SK-N-SH (cell line): Measurements from ENCODE around the gene ASPSCR1. TPM values are rescaled to one million over a fixed set of nuclear protein-coding genes. Genes with fewer than 3 reads are reported as not detected.

Source experiments
- CTCF ChIA-PET: fragments of 300-600, 350-600 bp; formaldehyde crosslinking; extraction: SDS; loops from one replicate; lab custom pipeline; 2021; lab: Yijun Ruan, JAX
- POLR2A ChIA-PET: fragments of 350-600 bp; sonication (Branson Sonifier 250); formaldehyde crosslinking; extraction: SDS; loops from one replicate; lab custom pipeline; 2020; ENCODE audit warnings: antibody characterized with exemption, inconsistent platforms; lab: Yijun Ruan, JAX
- DNase-seq: peaks from one replicate; pipeline ENCODE4 v3.0.0; 2012
- H2AFZ ChIP-seq: fragments of 200-600 bp; sonication (generic); 2 replicates; pipeline ENCODE4 v1.8.1; 2016; ENCODE audit warnings: antibody characterized with exemption, mild to moderate bottlenecking, low read depth
- H3F3A ChIP-seq: fragments of 200-600 bp; sonication (generic); replicated peaks from 2 replicates; pipeline ENCODE3; 2016; ENCODE audit warnings: antibody characterized with exemption, mild to moderate bottlenecking; ENCODE audit not compliant: insufficient read depth
- H3K27ac ChIP-seq, 2 experiments: fragments of 200-500 bp in 1 of 2; fragments of 200-600 bp in 1 of 2; sonication (Bioruptor generic) in 1 of 2; sonication (generic), shearing (Covaris generic) in 1 of 2; 2 replicates each; pipeline versions ENCODE4 v1.5.1 to v1.6.1; 2014 to 2016; ENCODE audit warnings: low read depth in 2 of 2, inconsistent platforms in 1 of 2, low read length in 1 of 2, mild to moderate bottlenecking in 1 of 2, mixed read lengths in 1 of 2
- H3K27me3 ChIP-seq: fragments of 200-600 bp; sonication (generic), shearing (Covaris generic); 2 replicates; pipeline ENCODE4 v1.6.1; 2016; ENCODE audit warnings: mixed run types; ENCODE audit not compliant: insufficient read depth
- H3K36me3 ChIP-seq, 2 experiments: fragments of 200-500 bp in 1 of 2; fragments of 200-600 bp in 1 of 2; sonication (Bioruptor generic) in 1 of 2; sonication (generic) in 1 of 2; replicated peaks in 1 of 2; 2 replicates each; pipeline versions ENCODE3 to v1.5.1; 2014 to 2016; ENCODE audit warnings: low read length in 1 of 2, mild to moderate bottlenecking in 1 of 2; ENCODE audit not compliant: insufficient read depth in 2 of 2, control insufficient read depth in 1 of 2
- H3K4me1 ChIP-seq, 2 experiments: fragments of 200-500 bp in 1 of 2; fragments of 200-600 bp in 1 of 2; sonication (Bioruptor generic) in 1 of 2; sonication (generic), shearing (Covaris generic) in 1 of 2; 2 replicates each; pipeline versions ENCODE4 v1.5.1 to v1.6.1; 2014 to 2016; ENCODE audit warnings: low read depth in 1 of 2, low read length in 1 of 2, mixed run types in 1 of 2; ENCODE audit not compliant: insufficient read depth in 2 of 2, control insufficient read depth in 1 of 2
- H3K4me2 ChIP-seq: fragments of 200-600 bp; sonication (generic), shearing (Covaris generic); 2 replicates; pipeline ENCODE4 v1.6.1; 2017; ENCODE audit warnings: mixed run types
- H3K4me3 ChIP-seq, 2 experiments: fragments of 200-500 bp in 1 of 2; fragments of 200-600 bp in 1 of 2; sonication (Bioruptor generic) in 1 of 2; sonication (generic), shearing (Covaris generic) in 1 of 2; 2 replicates each; pipeline versions ENCODE4 v1.5.1 to v1.8.1; 2014 to 2016; ENCODE audit warnings: low read depth in 2 of 2, inconsistent platforms in 1 of 2, low read length in 1 of 2, mild to moderate bottlenecking in 1 of 2, mixed read lengths in 1 of 2, moderate library complexity in 1 of 2
- H3K79me2 ChIP-seq: fragments of 200-600 bp; sonication (generic); 2 replicates; pipeline ENCODE4 v1.8.1; 2017; ENCODE audit warnings: mild to moderate bottlenecking; ENCODE audit not compliant: insufficient read depth
- H3K9ac ChIP-seq: fragments of 200-600 bp; sonication (generic); 2 replicates; pipeline ENCODE4 v1.6.1; 2017; ENCODE audit warnings: mixed run types
- H3K9me2 ChIP-seq: fragments of 200-600 bp; sonication (generic); 2 replicates; pipeline ENCODE4 v1.6.1; 2017; ENCODE audit warnings: mixed run types
- H3K9me3 ChIP-seq: fragments of 200-600 bp; sonication (generic); 2 replicates; pipeline ENCODE4 v1.6.1; 2017; ENCODE audit warnings: mixed run types, mild to moderate bottlenecking, moderate library complexity
- H4K20me1 ChIP-seq: fragments of 200-600 bp; sonication (generic); 2 replicates; pipeline ENCODE4 v1.6.1; 2017; ENCODE audit warnings: mild to moderate bottlenecking, mixed run types; ENCODE audit not compliant: insufficient read depth
- CHD2 ChIP-seq: fragments of 150-350 bp; IDR thresholded peaks from 2 replicates; pipeline ENCODE4 v1.6.1; 2018; ENCODE audit warnings: low read length; ENCODE audit not compliant: partially characterized antibody
- EZH2phosphoT487 ChIP-seq: fragments of 200-600 bp; sonication (generic); IDR thresholded peaks from 2 replicates; pipeline ENCODE4 v1.6.1; 2017; ENCODE audit warnings: low read depth, mixed run types, mild to moderate bottlenecking, antibody characterized with exemption, moderate library complexity, borderline replicate concordance
- FOXM1 ChIP-seq: IDR thresholded peaks from 2 replicates; pipeline ENCODE4 v1.4.0; 2012; ENCODE audit warnings: low read depth, mild to moderate bottlenecking
- GABPA ChIP-seq: IDR thresholded peaks from 2 replicates; pipeline ENCODE4 v1.4.0; 2012; ENCODE audit warnings: low read depth, mild to moderate bottlenecking
- JUND ChIP-seq: IDR thresholded peaks from 2 replicates; pipeline ENCODE4 v1.4.0; 2012
- MEF2A ChIP-seq: IDR thresholded peaks from 2 replicates; pipeline ENCODE4 v1.4.0; 2012; ENCODE audit warnings: low read depth, borderline replicate concordance
- MXI1 ChIP-seq: IDR thresholded peaks from 2 replicates; pipeline ENCODE4 v1.6.1; 2012; ENCODE audit warnings: mild to moderate bottlenecking, low read depth, low read length, improper control_type of control experiment
- NFIC ChIP-seq: IDR thresholded peaks from 2 replicates; pipeline ENCODE4 v1.4.0; 2012; ENCODE audit warnings: borderline replicate concordance
- RAD21 ChIP-seq: IDR thresholded peaks from 2 replicates; pipeline ENCODE4 v1.6.1; 2012; ENCODE audit warnings: mild to moderate bottlenecking, low read length
- RCOR1 ChIP-seq: fragments of 150-350 bp; IDR thresholded peaks from 2 replicates; pipeline ENCODE4 v1.6.1; 2017; ENCODE audit warnings: antibody characterized with exemption, low read length
- RFX5 ChIP-seq: IDR thresholded peaks from 2 replicates; pipeline ENCODE4 v1.6.1; 2012; ENCODE audit warnings: mild to moderate bottlenecking, improper control_type of control experiment, low read length
- RXRA ChIP-seq: IDR thresholded peaks from 2 replicates; pipeline ENCODE4 v1.4.0; 2012; ENCODE audit warnings: low read depth, mild to moderate bottlenecking, borderline replicate concordance
- TAF1 ChIP-seq: IDR thresholded peaks from 2 replicates; pipeline ENCODE4 v1.6.1; 2012; ENCODE audit warnings: low read depth, mild to moderate bottlenecking, low read length, moderate library complexity, borderline replicate concordance
- TEAD4 ChIP-seq: IDR thresholded peaks from 2 replicates; pipeline ENCODE4 v1.4.0; 2012; ENCODE audit warnings: mild to moderate bottlenecking, borderline replicate concordance; ENCODE audit not compliant: insufficient read depth
- YY1 ChIP-seq: IDR thresholded peaks from 2 replicates; pipeline ENCODE4 v1.4.0; 2012; ENCODE audit warnings: low read depth, mild to moderate bottlenecking
- WGBS: methylation state at CpG from one replicate; pipeline ENCODE4 v1.1.6; 2017; ENCODE audit warnings: low lambda C conversion rate; 5-methylcytosine and 5-hydroxymethylcytosine counted together
- polyA plus RNA-seq, 3 experiments: library from polyadenylated mRNA; depleted of rRNA; stranded (reverse); fragments of >200 nt; gene quantifications; 2 replicates each; pipeline ENCODE4 v1.2.3, GENCODE V29; 2012
- TF ChIP-seq, protein P1 (sequence below): IDR thresholded peaks from 2 replicates; pipeline ENCODE4 v1.6.1; 2012; ENCODE audit warnings: mild to moderate bottlenecking, low read depth, low read length, moderate library complexity
- TF ChIP-seq, protein P2 (sequence below): IDR thresholded peaks from 2 replicates; pipeline ENCODE4 v1.4.0; 2012; ENCODE audit warnings: low read depth, borderline replicate concordance

The ASPSCR1 gene
- polyA plus RNA-seq, 1 of the 3 experiments (the other 2 are of a cell fraction), result 36.2 TPM

DNA sequence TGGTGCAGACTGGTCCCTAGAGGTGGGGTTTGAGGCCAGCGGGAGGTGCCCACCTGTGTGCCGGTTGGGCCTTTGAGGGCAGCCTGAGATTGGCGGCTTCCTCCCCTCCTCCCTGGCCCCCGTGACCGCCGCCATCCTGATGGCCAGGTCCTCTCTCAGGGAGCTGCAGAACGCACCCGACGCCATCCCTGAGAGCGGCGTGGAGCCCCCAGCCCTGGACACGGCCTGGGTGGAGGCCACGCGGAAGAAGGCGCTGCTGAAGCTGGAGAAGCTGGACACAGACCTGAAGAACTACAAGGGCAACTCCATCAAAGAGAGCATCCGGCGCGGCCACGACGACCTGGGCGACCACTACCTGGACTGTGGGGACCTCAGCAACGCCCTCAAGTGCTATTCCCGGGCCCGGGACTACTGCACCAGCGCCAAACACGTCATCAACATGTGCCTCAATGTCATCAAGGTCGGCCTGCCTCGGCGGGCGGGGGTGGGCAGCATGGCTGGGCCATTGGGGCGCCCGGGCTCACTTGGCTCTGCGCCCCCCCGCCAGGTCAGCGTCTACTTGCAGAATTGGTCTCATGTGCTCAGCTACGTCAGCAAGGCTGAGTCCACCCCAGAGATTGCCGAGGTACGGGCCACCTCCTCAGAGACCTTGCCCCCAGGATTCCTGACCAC lies 77.1 kb downstream of the ASPSCR1 start:
- peaks cover 49% of the 10 kb centered on the region for H3K79me2 ChIP-seq
- peaks cover 0 to 30% of the 10 kb centered on the region in 2 experiments; a peak in 2 of 4 replicates for H3K4me1 ChIP-seq
- H3K4me2 ChIP-seq, result no peak overlapping the region
- no peak overlapping the region for H3K4me3 ChIP-seq
- H3K27ac ChIP-seq, result no peak overlapping the region; a peak in 1 of 4 replicates
- no peak overlapping the region for H2AFZ ChIP-seq
- CTCF ChIA-PET, result interaction anchor here (0.8 to 5.1 kb wide), 10 partner anchors 15 to 100 kb away, joined by 3 to 24 read pairs (median 3); partner anchors contain the start of gene DCXR
- POLR2A ChIA-PET, result interaction anchor here (1.0 to 1.6 kb wide), 2 partner anchors 9 to 44 kb away, joined by 4 read pairs; partner anchors contain the start of gene FASN
- H3K9me3 ChIP-seq, result no peaks in the 10 kb centered on the region
- H3K36me3 ChIP-seq, result peaks cover 29 to 72% of the 10 kb centered on the region in 2 experiments
- TF ChIP-seq CHD2 (no peak), NFIC (no peak)
- no peaks in the 10 kb centered on the region for H3K27me3 ChIP-seq
- H3K9ac ChIP-seq, result no peak overlapping the region
- no peak for DNase-seq
- peaks cover 20% of the 10 kb centered on the region for H3F3A ChIP-seq
- no peaks in the 10 kb centered on the region for H3K9me2 ChIP-seq
- peaks cover 14% of the 10 kb centered on the region; the same call in 1 of the 2 replicates for H4K20me1 ChIP-seq
- WGBS, result 93% methylated on average over 28 of the region's 38 CpGs

DNA sequence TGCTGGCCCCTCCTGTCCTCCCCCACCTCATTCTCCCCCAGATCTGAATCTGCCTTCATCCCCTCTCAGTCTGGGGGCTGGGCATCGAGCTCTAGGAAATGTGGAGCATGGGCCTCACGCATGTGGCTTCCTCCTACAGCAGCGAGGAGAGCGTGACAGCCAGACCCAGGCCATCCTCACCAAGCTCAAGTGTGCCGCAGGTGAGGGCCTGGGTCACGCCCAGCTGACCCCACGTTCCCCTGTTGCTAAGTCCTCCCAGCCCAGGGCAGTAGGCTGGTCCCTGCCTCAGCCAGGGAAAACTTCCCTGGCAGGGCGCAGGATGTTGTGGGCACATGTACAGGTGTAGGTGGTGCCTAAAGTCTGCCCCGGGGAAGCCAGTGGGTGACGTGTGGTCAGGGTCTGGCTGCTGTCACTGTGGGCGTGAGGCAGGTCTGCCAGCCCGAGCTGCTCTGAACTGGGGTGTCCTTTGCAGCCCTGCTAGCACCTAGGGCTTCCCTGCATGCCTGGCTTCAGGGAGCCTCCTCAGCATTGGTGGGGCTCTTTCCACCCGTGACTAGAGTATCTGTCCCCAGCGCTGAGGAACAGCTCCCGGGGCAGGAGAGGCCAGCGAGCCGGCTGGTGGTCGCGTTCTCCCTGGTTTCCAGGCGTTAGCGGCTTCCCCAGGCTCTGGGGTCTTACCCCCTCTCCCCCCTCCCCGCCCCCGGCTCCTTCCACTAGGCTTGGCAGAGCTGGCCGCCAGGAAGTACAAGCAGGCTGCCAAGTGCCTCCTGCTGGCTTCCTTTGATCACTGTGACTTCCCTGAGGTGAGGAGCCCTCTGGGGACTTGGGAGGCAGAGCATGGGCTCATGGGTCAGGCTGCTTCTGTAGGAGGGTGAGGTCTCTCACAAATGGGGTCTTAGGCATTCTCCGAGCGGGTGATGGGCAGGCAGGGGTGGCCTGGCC lies 77.9 kb downstream of the ASPSCR1 start:
- POLR2A ChIA-PET, result interaction anchor here (1.0 to 1.6 kb wide), 3 partner anchors 8 to 43 kb away, joined by 3 to 4 read pairs (median 4); partner anchors contain the start of gene FASN
- Histone ChIP-seq H3K9me2 (no peaks in the 10 kb centered on the region), H3K79me2 (peaks cover 48% of the 10 kb centered on the region), H3K36me3 (peaks cover 30 to 72% of the 10 kb centered on the region in 2 experiments), H3K4me2 (no peak overlapping the region), H3K4me3 (no peak overlapping the region), H4K20me1 (peaks cover 14% of the 10 kb centered on the region; the same call in 1 of the 2 replicates), H3K9me3 (no peaks in the 10 kb centered on the region), H3K9ac (no peak overlapping the region), H3K27ac (no peak overlapping the region; a peak in 1 of 4 replicates), H3K27me3 (no peaks in the 10 kb centered on the region), H3K4me1 (peaks cover 0 to 25% of the 10 kb centered on the region in 2 experiments; a peak in 2 of 4 replicates), H2AFZ (no peak overlapping the region), H3F3A (peaks cover 27% of the 10 kb centered on the region)
- WGBS, result 95% methylated on average over 19 of the region's 26 CpGs
- TF ChIP-seq MEF2A (no peak), NFIC (no peak), EZH2phosphoT487 (no peak), RCOR1 (no peak), MXI1 (no peak), TEAD4 (no peak), RXRA (no peak), FOXM1 (no peak), TAF1 (no peak), RFX5 (no peak), YY1 (no peak), JUND (no peak), GABPA (no peak), CHD2 (no peak), RAD21 (no peak)
- TF ChIP-seq, protein P1, sequence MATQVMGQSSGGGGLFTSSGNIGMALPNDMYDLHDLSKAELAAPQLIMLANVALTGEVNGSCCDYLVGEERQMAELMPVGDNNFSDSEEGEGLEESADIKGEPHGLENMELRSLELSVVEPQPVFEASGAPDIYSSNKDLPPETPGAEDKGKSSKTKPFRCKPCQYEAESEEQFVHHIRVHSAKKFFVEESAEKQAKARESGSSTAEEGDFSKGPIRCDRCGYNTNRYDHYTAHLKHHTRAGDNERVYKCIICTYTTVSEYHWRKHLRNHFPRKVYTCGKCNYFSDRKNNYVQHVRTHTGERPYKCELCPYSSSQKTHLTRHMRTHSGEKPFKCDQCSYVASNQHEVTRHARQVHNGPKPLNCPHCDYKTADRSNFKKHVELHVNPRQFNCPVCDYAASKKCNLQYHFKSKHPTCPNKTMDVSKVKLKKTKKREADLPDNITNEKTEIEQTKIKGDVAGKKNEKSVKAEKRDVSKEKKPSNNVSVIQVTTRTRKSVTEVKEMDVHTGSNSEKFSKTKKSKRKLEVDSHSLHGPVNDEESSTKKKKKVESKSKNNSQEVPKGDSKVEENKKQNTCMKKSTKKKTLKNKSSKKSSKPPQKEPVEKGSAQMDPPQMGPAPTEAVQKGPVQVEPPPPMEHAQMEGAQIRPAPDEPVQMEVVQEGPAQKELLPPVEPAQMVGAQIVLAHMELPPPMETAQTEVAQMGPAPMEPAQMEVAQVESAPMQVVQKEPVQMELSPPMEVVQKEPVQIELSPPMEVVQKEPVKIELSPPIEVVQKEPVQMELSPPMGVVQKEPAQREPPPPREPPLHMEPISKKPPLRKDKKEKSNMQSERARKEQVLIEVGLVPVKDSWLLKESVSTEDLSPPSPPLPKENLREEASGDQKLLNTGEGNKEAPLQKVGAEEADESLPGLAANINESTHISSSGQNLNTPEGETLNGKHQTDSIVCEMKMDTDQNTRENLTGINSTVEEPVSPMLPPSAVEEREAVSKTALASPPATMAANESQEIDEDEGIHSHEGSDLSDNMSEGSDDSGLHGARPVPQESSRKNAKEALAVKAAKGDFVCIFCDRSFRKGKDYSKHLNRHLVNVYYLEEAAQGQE, result no peak
- TF ChIP-seq, protein P2, sequence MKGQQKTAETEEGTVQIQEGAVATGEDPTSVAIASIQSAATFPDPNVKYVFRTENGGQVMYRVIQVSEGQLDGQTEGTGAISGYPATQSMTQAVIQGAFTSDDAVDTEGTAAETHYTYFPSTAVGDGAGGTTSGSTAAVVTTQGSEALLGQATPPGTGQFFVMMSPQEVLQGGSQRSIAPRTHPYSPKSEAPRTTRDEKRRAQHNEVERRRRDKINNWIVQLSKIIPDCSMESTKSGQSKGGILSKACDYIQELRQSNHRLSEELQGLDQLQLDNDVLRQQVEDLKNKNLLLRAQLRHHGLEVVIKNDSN, result no peak
- CTCF ChIA-PET, result interaction anchor here (0.8 to 5.1 kb wide), 9 partner anchors 10 to 98 kb away, joined by 3 to 24 read pairs (median 3); partner anchors contain the start of genes CENPX, DCXR and DUS1L
- no peak for DNase-seq
